Activated CD4-positive, alpha-beta T cell treated with anti-CD3 and anti-CD28 coated beads, Interleukin-2, amount 10 ng/mL, durations not matched to agents 7 days and 5 days (primary cell): Measurements from ENCODE around the gene RRAGD. TPM values are rescaled to one million over a fixed set of nuclear protein-coding genes. Genes with fewer than 3 reads are reported as not detected.

Source experiments
- CTCF ChIA-PET: fragments of 350-600 bp; sonication (Branson Sonifier 250); formaldehyde crosslinking; loops from one replicate; lab custom pipeline; 2021; ENCODE audit warnings: antibody characterized with exemption; lab: Charles Lee
- POLR2A ChIA-PET: fragments of 350-600 bp; sonication (Branson Sonifier 250); formaldehyde crosslinking; loops from one replicate; lab custom pipeline; 2021; ENCODE audit warnings: antibody characterized with exemption; lab: Charles Lee
- DNase-seq: peaks from one replicate; pipeline ENCODE4 v3.0.0-alpha.2; 2020
- H3K27ac Mint-ChIP-seq: one replicate; pipeline ENCODE4 v1.8.0; 2021; ENCODE audit warnings: mild to moderate bottlenecking, moderate library complexity, mixed read lengths
- H3K27me3 Mint-ChIP-seq: one replicate; pipeline ENCODE4 v1.8.0; 2021; ENCODE audit warnings: mixed read lengths
- H3K36me3 Mint-ChIP-seq: one replicate; pipeline ENCODE4 v1.8.0; 2021; ENCODE audit warnings: low read depth, mixed read lengths
- H3K4me1 Mint-ChIP-seq: one replicate; pipeline ENCODE4 v1.8.0; 2021; ENCODE audit warnings: mixed read lengths
- H3K4me3 Mint-ChIP-seq: one replicate; pipeline ENCODE4 v1.8.0; 2021; ENCODE audit warnings: mild to moderate bottlenecking, moderate library complexity, mixed read lengths
- H3K9me3 Mint-ChIP-seq: one replicate; pipeline ENCODE4 v1.8.0; 2021; ENCODE audit warnings: mixed read lengths
- total RNA-seq, 2 experiments: library from RNA; stranded (reverse); gene quantifications; one replicate each; pipeline ENCODE4 v1.2.3, GENCODE V29; 2021

Gene RRAGD
- total RNA-seq, 2 experiments from 2014 or later = 8.8 TPM

DNA sequence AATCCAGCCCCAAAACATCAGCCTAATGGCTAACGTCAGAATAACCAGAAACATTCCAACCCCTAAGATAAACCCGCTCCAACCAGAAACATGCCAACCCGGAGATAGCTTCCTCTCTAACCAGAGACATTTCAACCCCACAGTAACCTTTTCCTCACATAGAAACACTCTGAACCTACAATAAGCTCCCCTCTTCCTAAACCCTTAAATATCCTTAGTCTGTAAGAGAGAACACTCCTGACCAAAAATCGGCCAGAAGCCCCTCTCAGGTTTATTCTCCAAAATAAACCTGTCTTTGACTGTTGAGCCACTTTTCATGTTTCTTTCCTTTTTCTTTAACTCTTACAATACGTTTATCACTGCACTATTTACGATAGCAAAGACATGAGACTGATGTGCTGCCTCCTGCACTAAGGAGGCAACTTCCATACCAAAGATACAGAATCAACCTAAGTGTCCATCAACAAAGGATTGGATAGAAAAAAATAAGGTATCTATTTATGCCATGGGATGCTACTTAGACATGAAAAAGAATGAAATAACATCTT is 92.0 kb downstream of the RRAGD start:
- Mint-ChIP-seq H3K36me3 (peaks cover 32% of the 10 kb centered on the region), H3K9me3 (peaks cover 9% of the 10 kb centered on the region), H3K4me1 (no peaks in the 10 kb centered on the region), H3K27ac (no peak overlapping the region), H3K4me3 (no peak overlapping the region), H3K27me3 (no peaks in the 10 kb centered on the region)
- CTCF ChIA-PET = no interaction called here
- DNase-seq = no peak
- POLR2A ChIA-PET = no interaction called here

DNA sequence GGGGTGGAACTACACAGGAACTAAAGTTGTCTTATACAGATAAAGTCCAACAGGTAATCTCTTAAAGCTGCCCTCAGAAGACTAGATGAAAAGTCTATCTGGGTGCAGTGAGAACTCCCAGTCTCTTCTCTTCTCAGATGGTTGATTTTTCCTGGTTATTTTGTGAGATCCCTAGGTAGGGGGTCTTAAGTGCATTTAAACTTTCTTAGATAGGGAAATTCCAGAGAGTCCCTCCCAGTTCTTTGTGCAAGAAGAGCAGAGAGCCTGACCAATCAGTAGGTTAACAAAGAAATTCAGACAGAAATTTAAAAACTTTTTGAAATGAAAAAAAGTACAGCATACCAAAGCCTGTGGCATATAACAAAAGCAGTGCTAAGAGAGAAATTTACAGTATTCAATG is 95.0 kb downstream of the RRAGD start:
- POLR2A ChIA-PET = no interaction called here
- CTCF ChIA-PET = no interaction called here
- H3K4me3 Mint-ChIP-seq = no peak overlapping the region
- peaks cover 17% of the 10 kb centered on the region for H3K36me3 Mint-ChIP-seq
- DNase-seq = no peak
- no peak overlapping the region for H3K27ac Mint-ChIP-seq
- no peaks in the 10 kb centered on the region for H3K27me3 Mint-ChIP-seq
- H3K9me3 Mint-ChIP-seq = peaks cover 9% of the 10 kb centered on the region
- H3K4me1 Mint-ChIP-seq = no peaks in the 10 kb centered on the region

DNA sequence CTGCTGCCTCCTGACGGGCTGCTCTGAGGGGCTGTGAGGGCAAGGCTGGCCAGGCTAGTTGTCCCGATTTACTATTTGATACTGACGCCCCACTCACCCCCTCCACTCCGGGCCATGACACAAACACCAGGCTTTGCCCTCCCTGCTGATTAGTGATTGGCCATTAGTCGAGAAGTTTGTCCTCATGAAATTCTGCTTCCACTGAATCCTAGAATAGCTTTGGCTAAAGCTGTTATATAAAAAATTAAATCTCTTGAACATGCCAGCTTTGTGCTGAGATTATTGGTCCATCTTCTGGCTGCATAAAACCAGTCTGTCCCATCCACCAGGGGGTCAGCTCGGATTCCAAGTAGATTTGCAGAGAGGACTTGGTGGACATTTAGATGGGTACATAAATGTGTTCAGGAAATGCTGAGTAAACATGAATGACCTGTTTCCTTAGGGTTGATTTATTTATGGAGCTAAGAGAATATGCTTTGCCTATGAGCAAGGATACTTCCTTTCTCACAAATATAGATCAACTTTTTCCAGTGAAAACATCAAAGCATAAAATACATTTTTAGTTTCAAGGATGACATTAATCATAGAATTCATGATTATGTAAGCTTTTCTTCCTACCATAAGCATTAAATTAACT is 96.7 kb downstream of the RRAGD start, which contains the start of gene GABRR2:
Gene GABRR2 (minus strand): TSS at position 51 of the 637 bp plus-strand sequence. CDS start 134 bp downstream, outside the sequence.
- ChIA-PET POLR2A (no interaction called here), CTCF (no interaction called here)
- H3K27me3 Mint-ChIP-seq = peaks cover under 1% of the 10 kb centered on the region
- no peak within 1 kb of the TSS for H3K27ac Mint-ChIP-seq
- H3K36me3 Mint-ChIP-seq = peaks cover 12% of the 10 kb centered on the region
- peaks cover 9% of the 10 kb centered on the region for H3K9me3 Mint-ChIP-seq
- H3K4me3 Mint-ChIP-seq = no peak within 1 kb of the TSS
- DNase-seq = no peak
- no peaks in the 10 kb centered on the region for H3K4me1 Mint-ChIP-seq

DNA sequence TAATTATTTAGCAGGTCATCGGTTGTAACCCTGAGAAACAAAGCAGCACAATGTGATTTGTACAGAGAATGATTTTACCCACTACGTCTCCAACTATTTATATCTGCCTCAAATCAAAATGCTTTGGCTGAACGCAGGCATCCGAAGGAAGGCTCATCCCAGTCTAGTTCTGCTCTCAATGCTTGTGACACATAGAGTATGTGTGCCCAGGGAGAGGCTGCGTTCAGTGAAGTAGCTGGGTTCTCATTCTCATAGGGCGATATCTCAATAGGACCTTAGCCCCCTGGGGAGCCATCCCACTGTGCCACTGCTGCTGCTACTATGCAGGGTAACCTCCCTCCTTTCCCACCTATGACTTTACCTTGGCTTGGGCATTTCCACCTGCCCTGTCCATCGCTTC is 97.4 kb downstream of the RRAGD start:
- peaks cover 3% of the 10 kb centered on the region for H3K9me3 Mint-ChIP-seq
- peaks cover 3% of the 10 kb centered on the region for H3K27me3 Mint-ChIP-seq
- H3K4me3 Mint-ChIP-seq = no peak overlapping the region
- POLR2A ChIA-PET = no interaction called here
- no peak overlapping the region for H3K27ac Mint-ChIP-seq
- no peaks in the 10 kb centered on the region for H3K4me1 Mint-ChIP-seq
- H3K36me3 Mint-ChIP-seq = peaks cover 7% of the 10 kb centered on the region
- no peak for DNase-seq
- CTCF ChIA-PET = no interaction called here

Other genes starting within 250 kb of the RRAGD start
- gene GABRR1, start 194.9 kb downstream of the RRAGD start, total RNA-seq = not detected
- gene GABRR2, start 97.0 kb downstream of the RRAGD start, total RNA-seq = under 1 TPM; 0.30 to 0.77 TPM
- gene UBE2J1, start 59.6 kb downstream of the RRAGD start, total RNA-seq = 10 to 100 TPM; 25.9 to 30.9 TPM
- gene ANKRD6, start 20.9 kb upstream of the RRAGD start, total RNA-seq = 1 to 10 TPM; 3.3 to 4.8 TPM
- gene LYRM2, start 226.5 kb upstream of the RRAGD start, total RNA-seq = 10 to 100 TPM; 28.0 to 32.0 TPM